Measurements from ENCODE around the gene ST6GALNAC4. TPM values are rescaled to one million over a fixed set of nuclear protein-coding genes. Genes with fewer than 3 reads are reported as not detected.

Gene ST6GALNAC4
- polyA plus RNA-seq, 3 donors, result 8.9 to 14.0 (median 10.3) TPM

GRCh38 chr9:127921557-127922120, 4.8 kb upstream of the ST6GALNAC4 start:
- DNase-seq, result peak; percentile 65 to 82 (median 71)
- H3K27ac ChIP-seq (ENCODE audit: low read depth in 1 of 2, low read length in 2 of 2), result no peak overlapping the region
- TF ChIP-seq, protein P1, sequence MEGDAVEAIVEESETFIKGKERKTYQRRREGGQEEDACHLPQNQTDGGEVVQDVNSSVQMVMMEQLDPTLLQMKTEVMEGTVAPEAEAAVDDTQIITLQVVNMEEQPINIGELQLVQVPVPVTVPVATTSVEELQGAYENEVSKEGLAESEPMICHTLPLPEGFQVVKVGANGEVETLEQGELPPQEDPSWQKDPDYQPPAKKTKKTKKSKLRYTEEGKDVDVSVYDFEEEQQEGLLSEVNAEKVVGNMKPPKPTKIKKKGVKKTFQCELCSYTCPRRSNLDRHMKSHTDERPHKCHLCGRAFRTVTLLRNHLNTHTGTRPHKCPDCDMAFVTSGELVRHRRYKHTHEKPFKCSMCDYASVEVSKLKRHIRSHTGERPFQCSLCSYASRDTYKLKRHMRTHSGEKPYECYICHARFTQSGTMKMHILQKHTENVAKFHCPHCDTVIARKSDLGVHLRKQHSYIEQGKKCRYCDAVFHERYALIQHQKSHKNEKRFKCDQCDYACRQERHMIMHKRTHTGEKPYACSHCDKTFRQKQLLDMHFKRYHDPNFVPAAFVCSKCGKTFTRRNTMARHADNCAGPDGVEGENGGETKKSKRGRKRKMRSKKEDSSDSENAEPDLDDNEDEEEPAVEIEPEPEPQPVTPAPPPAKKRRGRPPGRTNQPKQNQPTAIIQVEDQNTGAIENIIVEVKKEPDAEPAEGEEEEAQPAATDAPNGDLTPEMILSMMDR (IDR thresholded peaks at IDR 0.05), result peak; percentile 97
- Mint-ChIP-seq H3K9me3 (peaks cover 0 to 2% (median 0%) of the 10 kb centered on the region in 7 donors), H3K36me3 (peaks cover 0 to 2% of the 10 kb centered on the region in 2 donors), H3K4me3 (peak overlapping the region; percentile 27 to 70), H3K27me3 (ENCODE audit: low read depth in 3 of 3) (peaks cover 40 to 48% (median 46%) of the 10 kb centered on the region in 3 donors), H3K27ac (peak overlapping the region in 4 of 7 donors; percentile 30 to 96 (median 48)), H3K4me1 (peaks cover 44% of the 10 kb centered on the region)
- H3K36me3 ChIP-seq (replicated peaks in 1 of 2; ENCODE audit: control insufficient read depth in 1 of 2, insufficient read depth in 2 of 2, low read length in 2 of 2), result no peaks in the 10 kb centered on the region
- H2AFZ ChIP-seq (ENCODE audit: insufficient read depth, low read depth, low read length, poor library complexity, severe bottlenecking), result peak overlapping the region; percentile 60
- H4K20me1 ChIP-seq (ENCODE audit: insufficient read depth, low read length), result no peaks in the 10 kb centered on the region
- H3K4me3 ChIP-seq (replicated peaks in 1 of 3; ENCODE audit: low read depth in 2 of 3, low read length in 3 of 3), result no peak overlapping the region
- intact Hi-C loops (cut with micrococcal nuclease), result loop anchor here (5.0 to 10.0 kb wide), 3 partner anchors 39 to 419 kb away; no protein-coding TSS in a partner anchor
- H3K4me1 ChIP-seq (ENCODE audit: control insufficient read depth in 1 of 2, insufficient read depth in 2 of 2, low read length in 2 of 2), result peaks cover 45 to 50% of the 10 kb centered on the region in 2 donors
- peak overlapping the region; percentile 22 for H3K4me2 ChIP-seq (replicated peaks; ENCODE audit: extremely low read depth, low read length, poor library complexity, severe bottlenecking)
- H3K27me3 ChIP-seq (ENCODE audit: control insufficient read depth in 2 of 2, insufficient read depth in 2 of 2, low read length in 2 of 2), result peaks cover 5 to 39% of the 10 kb centered on the region in 2 donors
- H3K9ac ChIP-seq (ENCODE audit: insufficient read depth, low read length, poor library complexity, severe bottlenecking), result no peak overlapping the region
- peaks cover 0 to 1% of the 10 kb centered on the region in 2 donors for H3K9me3 ChIP-seq (replicated peaks in 1 of 2; ENCODE audit: control insufficient read depth in 1 of 2, insufficient read depth in 1 of 2, low read length in 2 of 2)
- H3K79me2 ChIP-seq (ENCODE audit: insufficient read depth, low read length), result no peaks in the 10 kb centered on the region
- 11% methylated on average over 45 of the region's 45 CpGs for WGBS (ENCODE audit: insufficient coverage)

DNA sequence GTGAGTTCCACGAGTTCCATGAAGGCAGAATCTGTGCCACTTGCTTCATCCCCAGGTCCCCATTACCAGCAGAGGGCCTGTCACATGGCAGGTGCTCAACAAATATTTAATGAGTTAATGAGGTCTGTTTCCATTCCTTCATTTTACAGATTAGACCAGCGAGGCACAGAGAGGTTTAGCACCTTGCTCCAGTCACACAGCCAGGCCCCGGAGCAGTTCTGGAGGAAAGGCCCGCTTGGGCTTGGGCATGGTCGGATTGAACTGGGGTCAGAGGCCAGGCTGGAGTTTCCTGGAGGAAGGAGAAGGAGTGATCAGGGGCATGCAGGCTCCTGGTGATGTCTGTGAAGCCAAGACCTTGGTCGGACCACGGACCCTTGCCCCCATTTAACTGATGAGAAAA, 4.0 kb upstream of the ST6GALNAC4 start:
- Mint-ChIP-seq H3K27ac (peak overlapping the region; percentile 57 to 96 (median 90)), H3K4me1 (peaks cover 52% of the 10 kb centered on the region), H3K9me3 (peaks cover 0 to 2% (median 0%) of the 10 kb centered on the region in 7 donors), H3K36me3 (no peaks in the 10 kb centered on the region), H3K4me3 (no peak overlapping the region), H3K27me3 (ENCODE audit: low read depth in 3 of 3) (peaks cover 34 to 45% (median 40%) of the 10 kb centered on the region in 3 donors)
- Histone ChIP-seq H3K4me3 (replicated peaks in 1 of 3; ENCODE audit: low read depth in 2 of 3, low read length in 3 of 3) (no peak overlapping the region), H3K79me2 (ENCODE audit: insufficient read depth, low read length) (no peaks in the 10 kb centered on the region), H3K27me3 (ENCODE audit: control insufficient read depth in 2 of 2, insufficient read depth in 2 of 2, low read length in 2 of 2) (peaks cover 0 to 31% of the 10 kb centered on the region in 2 donors), H3K9ac (ENCODE audit: insufficient read depth, low read length, poor library complexity, severe bottlenecking) (no peak overlapping the region), H3K36me3 (replicated peaks in 1 of 2; ENCODE audit: control insufficient read depth in 1 of 2, insufficient read depth in 2 of 2, low read length in 2 of 2) (no peaks in the 10 kb centered on the region), H3K4me1 (ENCODE audit: control insufficient read depth in 1 of 2, insufficient read depth in 2 of 2, low read length in 2 of 2) (peaks cover 53 to 59% of the 10 kb centered on the region in 2 donors), H3K4me2 (replicated peaks; ENCODE audit: extremely low read depth, low read length, poor library complexity, severe bottlenecking) (no peak overlapping the region), H4K20me1 (ENCODE audit: insufficient read depth, low read length) (no peaks in the 10 kb centered on the region), H3K9me3 (replicated peaks in 1 of 2; ENCODE audit: control insufficient read depth in 1 of 2, insufficient read depth in 1 of 2, low read length in 2 of 2) (no peaks in the 10 kb centered on the region), H2AFZ (ENCODE audit: insufficient read depth, low read depth, low read length, poor library complexity, severe bottlenecking) (no peak overlapping the region), H3K27ac (ENCODE audit: low read depth in 1 of 2, low read length in 2 of 2) (peak overlapping the region in 1 of 2 donors; percentile 93)
- no peak for DNase-seq
- WGBS (ENCODE audit: insufficient coverage), result 100% methylated on average over 5 of the region's 7 CpGs
- intact Hi-C loops (cut with micrococcal nuclease), result loop anchor here (5.0 to 10.0 kb wide), 3 partner anchors 38 to 418 kb away; no protein-coding TSS in a partner anchor
- TF ChIP-seq, protein P1 (IDR thresholded peaks at IDR 0.05), result no peak
